Tibial artery (tissue), 4 donors: ENCODE data around the gene LRRC46.

Source experiments
- DNase-seq, 2 donors: peaks; one replicate each; pipeline ENCODE4 v3.0.0-alpha.2; 2019
- H3K27ac ChIP-seq, 2 donors: fragments of 200-600 bp; sonication (generic) in 1 of 2; 1 replicate in 1 of 2; 2 replicates in 1 of 2; pipeline ENCODE4 v1.5.1; 2018 to 2019; ENCODE audit warnings: mild to moderate bottlenecking in 1 of 2
- H3K27me3 ChIP-seq, 2 donors: fragments of 200-600 bp; sonication (generic) in 1 of 2; one replicate each; pipeline versions ENCODE4 v1.5.1 to v1.6.0; 2016 to 2019
- H3K36me3 ChIP-seq, 3 donors: fragments of 200-600 bp; sonication (generic) in 2 of 3; one replicate each; pipeline ENCODE4 v1.5.1; 2016 to 2019; ENCODE audit warnings: mild to moderate bottlenecking in 2 of 3
- H3K4me1 ChIP-seq, 4 donors: fragments of 200-600 bp; sonication (generic) in 2 of 4; 1 replicate in 3 of 4; 2 replicates in 1 of 4; pipeline ENCODE4 v1.5.1; 2016 to 2019
- H3K4me3 ChIP-seq, 2 donors: fragments of 200-600 bp; sonication (generic) in 1 of 2; 1 replicate in 1 of 2; 2 replicates in 1 of 2; pipeline ENCODE4 v1.5.1; 2018 to 2019; ENCODE audit warnings: mild to moderate bottlenecking in 2 of 2
- H3K9me3 ChIP-seq, 3 donors: fragments of 200-600 bp; sonication (generic) in 1 of 3; one replicate each; pipeline ENCODE4 v1.5.1; 2016 to 2019
- intact Hi-C: fragments of 100-400 bp; cut with DNase I; formaldehyde crosslinking; loops from one replicate; pipeline ENCODE4 v1.15.0; 2023; ENCODE audit warnings: low total_unique reads
- TF ChIP-seq, protein P1 (sequence below), 2 experiments: fragments of 200-600 bp in 1 of 2; fragments of 450-650 bp in 1 of 2; IDR thresholded peaks; one replicate each; pipeline ENCODE4 v1.5.1; 2017 to 2019; ENCODE audit warnings: antibody characterized with exemption in 2 of 2, mild to moderate bottlenecking in 1 of 2, moderate library complexity in 1 of 2

Gene LRRC46

DNA sequence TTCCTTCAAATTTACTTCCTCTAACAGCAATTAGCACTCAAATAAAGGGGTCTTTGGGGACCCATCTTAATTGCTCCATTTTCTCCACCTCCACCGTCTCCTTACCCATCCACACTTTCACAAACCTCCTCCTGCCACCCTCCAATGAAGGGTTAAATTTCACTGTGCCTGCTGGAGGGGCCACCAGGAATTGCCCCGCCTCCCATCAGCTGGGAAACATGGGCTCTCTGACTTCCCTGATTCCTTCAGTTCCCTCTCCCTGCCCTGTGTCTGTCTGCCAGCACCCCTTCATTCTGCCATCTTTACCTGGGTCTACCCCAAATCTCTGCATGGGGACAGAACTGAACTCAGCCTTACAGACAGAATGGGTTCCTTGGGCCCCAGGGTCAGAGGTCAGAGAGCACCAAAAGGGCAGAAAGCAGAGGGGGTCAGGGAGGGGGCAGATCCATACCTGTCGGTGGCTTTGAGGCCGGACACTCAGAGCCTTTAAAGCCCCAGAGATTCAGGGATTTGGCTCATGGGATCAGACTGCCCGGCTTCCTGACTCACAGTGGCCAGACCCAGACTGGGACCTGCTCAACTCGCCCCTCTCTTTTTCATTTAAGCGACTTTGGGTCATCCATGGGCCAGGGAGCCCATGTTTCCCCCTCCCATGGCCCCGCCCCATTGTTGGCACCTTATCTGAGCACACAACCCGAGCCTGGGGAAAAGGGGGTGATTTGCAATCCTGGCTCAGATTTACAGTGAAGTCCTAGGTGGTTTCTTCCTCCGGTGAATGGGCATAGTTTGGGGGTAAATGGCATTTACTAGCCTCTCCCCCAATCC lies 46.9 kb downstream of the LRRC46 start:
- Histone ChIP-seq H3K4me1 (peaks cover 0 to 21% (median 0%) of the 10 kb centered on the region in 4 donors), H3K27me3 (peaks cover 0 to 52% of the 10 kb centered on the region in 2 donors), H3K27ac (no peak overlapping the region), H3K4me3 (no peak overlapping the region), H3K36me3 (no peaks in the 10 kb centered on the region), H3K9me3 (no peaks in the 10 kb centered on the region)
- TF ChIP-seq, protein P1, sequence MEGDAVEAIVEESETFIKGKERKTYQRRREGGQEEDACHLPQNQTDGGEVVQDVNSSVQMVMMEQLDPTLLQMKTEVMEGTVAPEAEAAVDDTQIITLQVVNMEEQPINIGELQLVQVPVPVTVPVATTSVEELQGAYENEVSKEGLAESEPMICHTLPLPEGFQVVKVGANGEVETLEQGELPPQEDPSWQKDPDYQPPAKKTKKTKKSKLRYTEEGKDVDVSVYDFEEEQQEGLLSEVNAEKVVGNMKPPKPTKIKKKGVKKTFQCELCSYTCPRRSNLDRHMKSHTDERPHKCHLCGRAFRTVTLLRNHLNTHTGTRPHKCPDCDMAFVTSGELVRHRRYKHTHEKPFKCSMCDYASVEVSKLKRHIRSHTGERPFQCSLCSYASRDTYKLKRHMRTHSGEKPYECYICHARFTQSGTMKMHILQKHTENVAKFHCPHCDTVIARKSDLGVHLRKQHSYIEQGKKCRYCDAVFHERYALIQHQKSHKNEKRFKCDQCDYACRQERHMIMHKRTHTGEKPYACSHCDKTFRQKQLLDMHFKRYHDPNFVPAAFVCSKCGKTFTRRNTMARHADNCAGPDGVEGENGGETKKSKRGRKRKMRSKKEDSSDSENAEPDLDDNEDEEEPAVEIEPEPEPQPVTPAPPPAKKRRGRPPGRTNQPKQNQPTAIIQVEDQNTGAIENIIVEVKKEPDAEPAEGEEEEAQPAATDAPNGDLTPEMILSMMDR (IDR thresholded peaks at IDR 0.05): no peak
- DNase-seq: no peak
- intact Hi-C loops: no loop called here

DNA sequence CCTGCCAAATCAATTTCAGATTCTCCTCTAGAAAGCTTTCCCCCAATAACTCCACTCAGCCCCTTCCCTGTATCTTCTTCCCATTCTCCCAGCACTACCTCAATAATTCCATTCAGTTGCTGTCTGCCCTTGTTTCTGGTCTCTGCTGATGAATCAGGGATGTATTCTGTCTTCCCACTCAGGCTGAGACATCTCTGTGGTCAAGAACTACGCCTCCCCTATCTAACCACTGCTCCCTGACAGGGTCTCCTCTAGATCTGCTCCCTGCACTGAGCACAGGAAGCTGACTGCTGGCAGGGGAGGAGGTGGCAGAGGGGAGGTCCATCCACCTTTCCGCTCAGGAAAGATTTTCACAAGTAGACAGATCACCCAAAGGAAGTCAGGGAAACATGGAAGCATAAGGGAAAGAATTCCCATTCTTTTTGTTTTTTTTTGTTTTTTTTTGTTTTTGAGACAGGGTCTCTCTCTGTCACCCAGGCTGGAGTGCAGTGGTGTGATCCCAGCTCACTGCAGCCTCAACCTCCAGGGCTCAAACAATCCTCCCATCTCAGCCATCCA lies 47.6 kb downstream of the LRRC46 start:
- Histone ChIP-seq H3K27ac (no peak overlapping the region), H3K4me3 (no peak overlapping the region), H3K27me3 (peaks cover 0 to 45% of the 10 kb centered on the region in 2 donors), H3K36me3 (no peaks in the 10 kb centered on the region), H3K4me1 (peaks cover 0 to 26% (median 0%) of the 10 kb centered on the region in 4 donors), H3K9me3 (no peaks in the 10 kb centered on the region)
- DNase-seq: no peak
- TF ChIP-seq, protein P1 (IDR thresholded peaks at IDR 0.05): no peak
- intact Hi-C loops: no loop called here

GRCh38 chr17:47879776-47880454 lies 48.4 kb downstream of the LRRC46 start:
- intact Hi-C loops: loop anchor here (10.0 kb wide), 1 partner anchor 85 kb away; no protein-coding TSS in a partner anchor

DNA sequence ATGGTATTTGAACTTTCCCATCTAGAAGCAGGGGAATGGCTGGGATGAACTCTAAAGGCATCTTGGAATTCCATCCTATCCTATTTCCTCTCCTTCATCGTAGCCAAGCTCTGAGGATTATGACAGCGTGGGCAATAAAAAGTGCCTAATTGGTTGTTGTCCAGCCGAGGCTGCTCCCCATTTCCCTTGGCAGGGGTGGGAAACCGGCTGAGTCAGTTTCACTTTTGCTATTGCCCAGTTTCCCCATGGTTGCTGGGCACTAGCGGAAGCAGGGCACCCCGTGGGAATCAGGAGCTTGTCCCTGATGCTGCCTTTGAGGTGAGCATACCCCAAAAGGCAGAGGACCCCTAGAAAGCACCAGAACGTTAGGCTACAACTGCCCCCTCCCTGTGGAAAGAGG lies 50.8 kb downstream of the LRRC46 start:
- TF ChIP-seq, protein P1 (IDR thresholded peaks at IDR 0.05): no peak

More at GRCh38 chr17:47879776-47880454, 48.4 kb downstream of the LRRC46 start:
- Histone ChIP-seq H3K27ac (no peak overlapping the region), H3K27me3 (peaks cover 0 to 37% of the 10 kb centered on the region in 2 donors), H3K9me3 (no peaks in the 10 kb centered on the region), H3K36me3 (no peaks in the 10 kb centered on the region), H3K4me1 (peaks cover 0 to 23% (median 0%) of the 10 kb centered on the region in 4 donors), H3K4me3 (no peak overlapping the region)
- no peak for DNase-seq
- TF ChIP-seq, protein P1 (IDR thresholded peaks at IDR 0.05): no peak

DNA sequence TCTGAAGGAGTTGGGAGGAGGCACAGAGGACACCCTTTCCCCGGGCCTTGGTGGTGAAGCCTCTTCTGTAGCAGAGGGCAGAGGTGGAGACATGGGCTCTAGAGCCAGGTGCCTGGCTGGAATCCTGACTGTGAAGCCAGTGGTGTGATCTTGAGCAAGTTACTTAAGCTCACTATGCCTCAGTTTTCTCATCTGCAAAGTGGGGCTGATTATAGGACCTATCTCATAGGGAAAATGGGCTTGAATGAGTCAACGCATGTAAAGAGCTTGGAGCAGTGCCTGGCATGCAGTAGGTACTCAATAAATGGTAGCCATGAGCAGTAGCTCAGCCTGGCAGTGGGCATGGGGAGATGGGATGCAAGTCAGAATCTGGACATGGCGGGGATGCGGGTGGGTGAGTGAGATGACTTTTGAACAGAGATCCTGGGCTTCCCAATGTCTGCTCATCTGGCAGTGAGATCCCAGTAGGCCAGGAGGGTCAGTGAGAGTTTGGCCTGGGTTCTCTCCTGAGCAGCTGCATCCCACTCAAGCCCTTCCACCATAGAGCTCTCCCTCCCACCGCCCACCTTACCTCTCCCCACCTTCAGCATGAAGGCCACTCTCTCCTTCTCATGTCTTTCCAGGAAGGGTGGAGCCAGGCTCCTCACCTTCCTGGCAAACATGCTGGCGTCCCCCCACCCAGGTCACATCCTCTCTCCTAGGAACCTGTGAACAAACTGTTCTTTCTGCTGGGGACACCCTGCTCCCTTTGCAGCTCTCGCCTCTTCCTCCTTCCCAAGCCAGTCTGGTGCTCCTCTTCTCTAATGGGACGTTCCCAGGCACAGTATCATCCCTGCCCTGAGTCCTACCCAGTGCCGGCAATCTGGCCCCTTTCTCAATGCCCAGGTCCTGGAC lies 51.5 kb downstream of the LRRC46 start:
- TF ChIP-seq, protein P1 (IDR thresholded peaks at IDR 0.05): no peak
- no peak for DNase-seq
- H3K4me1 ChIP-seq: peaks cover 0 to 22% (median 0%) of the 10 kb centered on the region in 4 donors
- intact Hi-C loops: loop anchor here (10.0 kb wide), 1 partner anchor 82 kb away; no protein-coding TSS in a partner anchor
- peak overlapping the region; percentile 14 to 33 for H3K4me3 ChIP-seq
- no peaks in the 10 kb centered on the region for H3K36me3 ChIP-seq
- H3K9me3 ChIP-seq: no peaks in the 10 kb centered on the region
- H3K27ac ChIP-seq: no peak overlapping the region
- H3K27me3 ChIP-seq: peaks cover 0 to 9% of the 10 kb centered on the region in 2 donors

More for the DNA sequence above, 50.8 kb downstream of the LRRC46 start:
- Histone ChIP-seq H3K9me3 (no peaks in the 10 kb centered on the region), H3K4me1 (peaks cover 0 to 22% (median 0%) of the 10 kb centered on the region in 4 donors), H3K4me3 (peak overlapping the region; percentile 14 to 33), H3K36me3 (no peaks in the 10 kb centered on the region), H3K27me3 (peaks cover 0 to 16% of the 10 kb centered on the region in 2 donors), H3K27ac (no peak overlapping the region)
- intact Hi-C loops: loop anchor here (10.0 kb wide), 1 partner anchor 83 kb away; no protein-coding TSS in a partner anchor
- peak in 1 of 2 donors; percentile 34 for DNase-seq
